ENCODE data around the gene ACO2.

ACO2 gene

GRCh38 chr22:41491374-41492100 lies 22.6 kb downstream of the ACO2 start:
- no peak for DNase-seq

GRCh38 chr22:41498303-41498835 lies 29.5 kb downstream of the ACO2 start:
- no peak for DNase-seq

- no peak for DNase-seq
These were observed 30.8 kb downstream of the ACO2 start for GRCh38 chr22:41499624-41500280.

GRCh38 chr22:41500303-41500702 lies 31.4 kb downstream of the ACO2 start:
- DNase-seq, result no peak

- no peak for DNase-seq
These were observed 32.3 kb downstream of the ACO2 start for GRCh38 chr22:41501209-41501608.

- no peak for DNase-seq
These were observed 35.5 kb downstream of the ACO2 start for GRCh38 chr22:41504397-41504796.

- DNase-seq, result no peak
These were observed 35.9 kb downstream of the ACO2 start for GRCh38 chr22:41504816-41505215.

GRCh38 chr22:41505511-41506220 lies 36.7 kb downstream of the ACO2 start:
- no peak for DNase-seq

GRCh38 chr22:41507330-41508063 lies 38.6 kb downstream of the ACO2 start:
- no peak for DNase-seq

- DNase-seq, result no peak
These were observed 39.9 kb downstream of the ACO2 start for GRCh38 chr22:41508770-41509170.

- DNase-seq, result no peak
These were observed 42.6 kb downstream of the ACO2 start for GRCh38 chr22:41511521-41511968.

- no peak for DNase-seq
These were observed 43.7 kb downstream of the ACO2 start for GRCh38 chr22:41512421-41513194.

- DNase-seq, result no peak
These were observed 44.5 kb downstream of the ACO2 start for GRCh38 chr22:41513391-41513790.

- no peak for DNase-seq
These were observed 47.5 kb downstream of the ACO2 start for GRCh38 chr22:41516462-41516861.

GRCh38 chr22:41517172-41518047 lies 48.5 kb downstream of the ACO2 start:
- DNase-seq, result peak; percentile 54 to 56

GRCh38 chr22:41518048-41518347 lies 49.1 kb downstream of the ACO2 start:
- DNase-seq, result no peak

- no peak for DNase-seq
These were observed 52.2 kb downstream of the ACO2 start for GRCh38 chr22:41521126-41521525.

- no peak for DNase-seq
These were observed 53.9 kb downstream of the ACO2 start for GRCh38 chr22:41522813-41523212.

GRCh38 chr22:41523464-41524221 lies 54.7 kb downstream of the ACO2 start:
- DNase-seq, result no peak

GRCh38 chr22:41524251-41524661 lies 55.3 kb downstream of the ACO2 start:
- DNase-seq, result no peak

Measured in stimulated activated CD4-positive, alpha-beta T cell treated with anti-CD3 and anti-CD28 coated beads, Interleukin-2, amount 100 ng/mL, for 24 hours (primary cell).